Epithelial cell of esophagus (primary cell): Measurements from ENCODE around the gene CRNN.

Experiments
- DNase-seq: peaks from one replicate; pipeline ENCODE4 v3.0.0; 2010; ENCODE audit warnings: low read depth
- H3K4me3 ChIP-seq: 2 replicates; pipeline ENCODE4 v1.5.1; 2011; ENCODE audit warnings: mild to moderate bottlenecking, low read length, control low read depth
- CTCF ChIP-seq: IDR thresholded peaks from 2 replicates; pipeline ENCODE4 v1.5.1; 2011; ENCODE audit warnings: low read depth, mild to moderate bottlenecking, low read length, control low read depth, inconsistent platforms; ENCODE audit not compliant: insufficient read depth; ENCODE audit errors: missing control alignments

CRNN gene

GRCh38 chr1:152413909-152414308 lies at the start of gene CRNN:
TSS of gene CRNN (minus strand) at chr1:152414263. CDS start at chr1:152412233, 2,030 bp downstream.
- TF ChIP-seq CTCF: no peak
- H3K4me3 ChIP-seq: no peak within 1 kb of the TSS
- no peak for DNase-seq

GRCh38 chr1:152462636-152463035 lies 48.6 kb upstream of the CRNN start:
- TF ChIP-seq CTCF: no peak
- no peak overlapping the region for H3K4me3 ChIP-seq
- DNase-seq: no peak

- TF ChIP-seq CTCF: peak; percentile 76
- H3K4me3 ChIP-seq: no peak overlapping the region
- DNase-seq: peak; percentile 77
These were observed 47.5 kb upstream of the CRNN start for GRCh38 chr1:152461544-152461943.

GRCh38 chr1:152460529-152460899 lies 46.5 kb upstream of the CRNN start:
- H3K4me3 ChIP-seq: no peak overlapping the region
- DNase-seq: no peak
- no peak for TF ChIP-seq CTCF

GRCh38 chr1:152459596-152460528 lies 45.8 kb upstream of the CRNN start:
- peak; percentile 90 for TF ChIP-seq CTCF
- H3K4me3 ChIP-seq: no peak overlapping the region

GRCh38 chr1:152458384-152459185 lies 44.5 kb upstream of the CRNN start:
- TF ChIP-seq CTCF: peak; percentile 97
- DNase-seq: peak; percentile 86
- no peak overlapping the region for H3K4me3 ChIP-seq

More at GRCh38 chr1:152459596-152460528, 45.8 kb upstream of the CRNN start:
- DNase-seq: peak; percentile 82
